ENCODE measurements around the gene CNTNAP5.

GRCh38 chr2:124580263-124580662, 555.2 kb downstream of the CNTNAP5 start:
- no peak for TF ChIP-seq CTCF (IDR thresholded peaks at IDR 0.05)
- no peak for TF ChIP-seq POLR2A (IDR thresholded peaks at IDR 0.05)
